GM21619 (cell line): Measurements from ENCODE around the gene CEP72.
"Not testable (repeated sequence)": the region's sequence is repeated elsewhere in the genome, so short reads cannot be mapped to it uniquely, and the experiment has no call there.

Source experiments
- ATAC-seq: cut with Tn5 transposase; IDR thresholded peaks from one replicate; pipeline ENCODE4 v1.9.1; 2021; ENCODE audit not compliant: unreplicated experiment

Gene CEP72

DNA sequence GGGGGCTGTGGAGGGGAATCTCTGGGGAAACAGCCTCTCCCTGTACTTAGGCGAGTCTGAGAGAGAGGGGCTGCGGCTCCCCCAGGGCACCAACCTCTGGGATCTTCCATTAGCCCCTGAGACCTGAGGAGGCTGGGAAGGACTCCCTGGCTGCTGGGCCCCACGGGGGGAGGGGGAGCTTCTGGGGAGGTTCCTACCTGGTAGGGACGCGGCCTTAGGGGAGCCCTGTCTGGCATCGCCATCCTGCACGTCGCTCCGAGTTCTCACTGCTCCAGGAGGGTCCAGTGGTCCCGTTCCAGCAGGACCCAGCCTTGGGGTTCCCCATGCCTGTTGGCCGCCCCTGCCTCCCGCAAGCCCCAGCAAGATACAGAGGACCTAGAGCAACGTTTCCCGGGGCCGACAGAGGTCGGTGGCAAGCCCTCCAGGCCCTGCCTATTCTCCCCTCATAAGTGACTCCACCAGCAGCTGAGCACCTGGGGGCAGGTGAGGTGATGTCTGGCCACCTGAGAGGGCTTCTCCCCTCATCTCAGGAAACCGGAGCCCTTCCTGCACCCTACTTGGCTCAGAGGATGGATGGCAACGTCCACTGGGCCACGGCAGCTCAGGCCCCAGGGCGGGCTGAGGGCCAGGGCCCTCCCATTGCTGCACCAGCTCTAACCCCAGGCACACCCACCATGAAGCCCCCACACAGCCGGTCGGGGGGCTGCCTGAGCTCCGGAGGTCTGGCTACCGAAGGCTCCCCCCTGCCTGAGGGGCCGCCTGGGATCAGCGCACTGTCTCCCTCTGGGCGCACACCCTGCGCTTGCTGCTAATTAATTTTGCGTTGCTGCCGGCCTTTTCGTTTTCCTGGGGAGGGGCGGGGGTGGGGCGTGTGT, 58.5 kb downstream of the CEP72 start:
- ATAC-seq: no peak

DNA sequence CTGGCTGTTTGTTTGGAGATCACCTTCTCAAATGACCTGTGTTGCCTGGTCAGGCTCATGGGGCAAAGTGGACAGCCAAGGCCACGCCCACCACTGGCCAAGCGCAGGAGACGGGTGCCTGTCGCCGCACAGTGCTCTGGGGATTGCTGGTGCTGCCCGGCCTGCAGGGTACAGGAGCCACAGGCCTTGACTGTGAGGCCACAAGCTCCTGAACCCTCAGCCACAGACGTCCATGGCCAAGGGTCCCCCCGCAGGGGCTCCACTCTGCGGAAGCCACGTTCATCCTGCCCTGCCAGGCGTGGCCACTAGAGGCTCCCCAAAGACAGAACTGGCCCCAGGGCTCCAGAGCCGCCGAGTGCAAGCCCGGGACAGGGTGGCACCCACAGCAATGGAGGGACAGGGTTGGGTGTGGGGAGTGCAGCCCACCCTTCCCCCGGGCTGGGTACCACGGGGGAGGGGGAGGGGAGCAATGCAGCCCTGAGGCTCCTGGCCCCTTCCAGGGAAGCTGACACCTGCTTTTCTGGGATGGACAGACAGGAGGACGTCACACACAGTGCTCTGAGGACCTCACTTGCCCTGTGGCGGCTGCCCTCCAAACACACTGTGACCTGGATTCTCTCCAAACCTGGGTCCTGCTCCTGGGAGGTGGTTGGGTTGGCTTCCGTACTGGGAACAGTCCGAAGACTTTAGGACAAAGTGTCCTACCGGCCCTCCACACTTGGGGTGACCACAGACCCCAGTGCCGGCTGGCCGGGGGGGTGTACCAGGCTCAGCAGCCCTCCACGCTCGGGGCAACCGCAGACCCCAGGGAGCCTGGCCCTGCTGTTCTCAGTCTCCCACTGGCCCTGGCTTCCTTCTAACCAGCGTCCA, 59.6 kb downstream of the CEP72 start:
- ATAC-seq: peak; percentile 56

DNA sequence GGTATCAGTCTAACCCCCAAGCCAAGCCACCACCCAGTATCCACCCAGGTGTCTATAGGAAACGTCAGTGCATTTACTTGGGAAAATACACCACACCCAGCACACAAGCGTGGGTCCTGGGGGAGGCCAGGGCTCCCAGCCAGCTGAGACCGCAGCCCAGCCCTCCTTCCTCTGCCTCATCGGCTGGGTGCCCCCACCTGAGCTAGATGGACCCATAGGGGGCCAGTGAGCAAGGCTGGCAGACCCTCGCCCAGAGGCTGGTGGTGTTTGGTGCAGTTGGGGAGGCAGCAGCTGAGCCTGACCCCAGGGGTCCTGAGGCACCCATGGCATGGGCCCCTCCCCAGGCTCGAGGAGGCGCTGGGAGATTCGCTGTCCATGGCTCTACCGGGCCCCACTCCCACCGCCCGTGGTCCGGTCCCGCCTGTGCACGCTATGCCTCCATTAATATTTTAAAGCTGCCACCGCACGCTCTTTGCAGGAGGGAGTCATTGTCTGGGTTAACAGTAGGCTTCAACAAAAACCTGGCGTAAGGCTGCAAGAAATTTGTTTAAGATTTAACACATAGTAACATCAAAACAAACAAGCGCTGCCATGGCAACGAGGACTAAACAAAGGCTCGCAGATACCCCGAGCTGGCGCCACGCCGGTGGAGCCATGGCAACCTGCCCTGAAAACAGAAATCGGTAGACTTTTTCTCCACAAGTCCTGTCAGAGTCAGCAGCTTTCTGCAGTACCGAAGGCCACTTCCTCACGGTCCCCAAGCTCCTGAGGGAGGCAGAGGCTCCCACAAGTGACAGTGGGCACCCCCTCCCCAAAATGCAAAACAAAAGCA, 60.4 kb downstream of the CEP72 start:
- no peak for ATAC-seq

GRCh38 chr5:673161-673830, 61.2 kb downstream of the CEP72 start:
- no peak for ATAC-seq

DNA sequence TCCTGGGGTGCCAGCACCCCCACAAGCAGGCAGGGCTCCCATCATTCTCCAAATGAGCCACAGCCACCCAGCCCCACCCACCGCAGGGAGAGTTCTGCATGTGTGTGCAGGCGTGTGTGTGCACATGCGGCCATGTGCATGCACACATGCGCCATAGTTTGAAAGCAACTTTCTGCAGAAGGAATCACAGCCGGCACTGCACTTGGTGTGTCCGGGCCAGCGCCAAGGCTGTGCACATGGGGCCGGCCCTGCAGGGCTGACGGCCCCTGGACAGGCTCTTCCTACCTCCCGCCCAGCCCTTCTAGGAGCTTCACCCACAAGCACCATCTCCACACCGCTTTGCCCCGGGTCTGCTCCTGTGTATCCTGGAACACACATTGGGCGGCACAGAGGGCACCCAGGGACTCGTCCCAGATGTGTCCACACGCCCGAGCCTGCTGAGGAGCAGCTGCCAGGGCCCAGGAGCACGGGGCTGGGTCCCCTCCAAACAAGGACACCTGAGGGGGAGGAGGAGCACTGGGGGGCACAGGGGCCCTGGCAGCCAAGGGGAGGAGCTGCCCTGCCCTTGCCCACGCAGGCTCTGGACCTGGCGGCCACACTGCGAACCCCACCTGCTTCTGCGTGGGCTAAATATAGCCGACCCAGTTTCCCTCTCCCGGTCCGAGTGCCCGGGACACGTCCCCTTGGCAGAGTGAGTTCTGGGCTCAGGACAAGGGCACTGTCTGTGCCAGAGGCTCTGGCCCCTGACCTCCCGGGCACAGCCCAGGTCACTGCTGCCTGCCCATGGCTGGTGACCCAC, 61.9 kb downstream of the CEP72 start:
- ATAC-seq: no peak

- no peak for ATAC-seq
Measured at GRCh38 chr5:674630-675011, 62.5 kb downstream of the CEP72 start.

- ATAC-seq: no peak
Measured at GRCh38 chr5:675111-675870, 63.2 kb downstream of the CEP72 start.

DNA sequence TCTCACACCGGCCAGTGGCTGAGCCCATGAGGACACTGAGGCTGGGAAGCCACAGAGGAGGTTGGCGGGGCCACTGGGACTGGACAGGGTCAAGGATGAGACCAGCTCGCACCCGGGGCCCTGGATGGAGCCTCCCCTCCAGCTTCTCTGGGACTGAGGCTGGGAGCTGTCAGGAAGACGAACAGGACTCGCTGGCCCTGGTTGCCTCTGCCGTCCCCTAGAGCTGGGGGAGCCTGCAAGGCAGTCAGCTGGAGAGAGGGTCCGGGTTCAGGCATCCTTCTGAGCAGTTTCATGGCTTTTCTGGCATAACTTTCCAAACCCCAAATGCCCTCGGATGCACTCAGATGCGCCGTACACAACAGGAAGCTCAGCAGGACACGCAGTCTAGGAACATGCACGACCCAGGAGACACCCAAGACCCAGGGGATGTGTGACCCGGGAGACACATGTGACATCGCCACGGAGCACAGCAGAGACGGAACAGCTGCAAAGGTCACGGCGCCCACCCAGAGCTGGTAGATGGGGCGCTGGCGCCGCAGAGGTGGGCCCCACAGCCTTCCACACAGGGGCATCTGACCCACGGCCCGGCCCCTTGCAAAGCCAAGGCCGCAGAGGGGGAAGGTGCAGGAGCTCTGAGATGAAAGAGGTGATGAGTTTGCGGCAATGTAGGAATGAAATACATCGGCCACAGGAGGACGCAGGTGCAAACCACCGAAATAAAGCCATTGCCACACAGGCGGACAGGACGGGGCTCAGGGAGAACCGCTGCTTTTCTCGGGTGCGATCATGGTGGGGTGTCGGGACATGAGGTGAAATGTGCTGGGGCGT, 63.9 kb downstream of the CEP72 start:
- ATAC-seq: no peak

DNA sequence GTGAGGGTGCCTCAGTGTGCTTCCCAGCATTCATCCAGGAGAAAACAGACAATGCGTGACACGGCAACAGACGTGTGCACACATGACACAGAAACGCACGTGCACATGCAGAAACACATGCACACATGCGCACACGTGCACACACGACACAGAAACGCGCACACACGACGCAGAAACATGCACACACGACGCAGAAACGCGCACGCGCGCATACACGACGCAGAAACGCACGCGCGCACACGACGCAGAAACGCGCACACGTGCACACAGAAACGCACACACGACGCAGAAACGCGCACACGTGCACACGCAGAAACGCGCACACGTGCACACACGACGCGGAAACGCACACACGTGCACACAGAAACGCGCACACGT, 64.5 kb downstream of the CEP72 start:
- ATAC-seq: no peak

- ATAC-seq: no peak
Measured at GRCh38 chr5:677131-678101, 65.3 kb downstream of the CEP72 start.

DNA sequence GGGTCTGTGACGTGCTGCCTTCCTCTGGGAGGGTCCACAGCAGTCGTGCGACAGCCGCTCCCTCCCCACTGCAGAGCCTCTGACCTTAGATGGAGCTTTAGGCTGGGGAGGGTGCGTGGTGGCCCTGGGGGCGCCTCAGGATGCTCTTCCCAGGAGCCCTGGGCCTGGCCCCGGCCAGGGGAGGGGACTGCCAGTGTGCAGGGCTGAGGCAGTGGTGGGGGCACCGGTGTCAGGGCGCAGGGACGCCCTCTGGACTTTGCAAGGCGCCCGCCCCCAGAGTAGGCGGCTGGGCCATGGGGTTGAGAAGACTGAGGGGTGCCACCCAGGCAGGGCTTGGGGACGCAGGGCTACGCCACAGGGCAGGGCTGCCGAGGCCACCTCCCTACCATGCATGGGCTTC, 66.4 kb downstream of the CEP72 start:
- ATAC-seq: not testable (repeated sequence)

- ATAC-seq: not testable (repeated sequence)
Measured at GRCh38 chr5:679166-679895, 67.2 kb downstream of the CEP72 start.

DNA sequence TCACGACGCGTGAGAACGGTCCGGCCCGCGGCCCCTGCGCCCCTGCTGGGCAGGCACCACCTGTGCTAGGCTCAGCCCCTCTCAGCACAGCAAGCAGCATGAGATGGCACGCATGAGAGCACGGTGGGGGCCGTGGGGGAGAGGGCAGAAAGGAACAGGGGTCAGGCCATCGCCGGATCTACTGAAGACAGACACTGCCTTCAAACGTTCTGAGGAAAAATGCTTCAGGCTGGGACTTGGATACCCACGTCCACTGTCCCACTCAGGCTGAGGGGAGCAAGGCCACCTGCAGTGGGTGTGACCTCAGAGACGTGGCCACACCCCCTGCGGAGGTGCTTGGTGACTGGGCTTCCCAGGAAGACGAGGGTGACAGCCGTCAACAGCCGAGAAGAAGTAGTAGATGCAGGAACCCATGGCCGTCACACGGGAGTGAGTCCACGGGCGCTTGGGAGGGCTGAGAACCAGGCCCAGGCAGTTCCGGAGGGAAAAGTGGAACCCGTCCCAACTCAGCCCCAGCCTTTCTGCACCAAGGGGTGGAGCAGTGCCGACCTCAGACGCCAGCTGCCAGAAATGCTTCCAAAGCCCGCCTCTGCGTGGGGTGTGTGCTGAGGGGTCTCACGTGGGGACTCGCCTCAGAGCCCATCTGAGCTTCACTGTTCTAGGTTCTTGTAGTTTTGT, 68.1 kb downstream of the CEP72 start:
- not testable (repeated sequence) for ATAC-seq

DNA sequence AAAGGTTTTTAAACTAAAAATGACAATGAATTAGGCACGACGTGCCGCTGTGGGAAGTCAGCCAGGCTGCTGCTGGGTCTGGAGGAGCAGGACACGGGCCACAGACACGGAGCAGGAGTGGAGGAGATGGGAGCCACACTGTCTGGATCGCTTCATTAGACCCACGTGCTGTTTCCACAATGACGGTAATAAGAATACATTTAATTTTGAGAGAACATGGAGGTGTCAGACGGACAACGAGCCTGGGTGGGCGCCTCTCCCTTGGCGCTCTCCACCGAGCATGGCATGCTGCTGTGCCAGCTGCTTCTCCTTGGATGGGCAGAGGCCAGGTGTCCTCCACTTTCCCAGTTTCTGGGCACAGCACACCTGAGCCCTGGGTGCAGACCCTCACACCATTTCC, 68.7 kb downstream of the CEP72 start:
- ATAC-seq: not testable (repeated sequence)

DNA sequence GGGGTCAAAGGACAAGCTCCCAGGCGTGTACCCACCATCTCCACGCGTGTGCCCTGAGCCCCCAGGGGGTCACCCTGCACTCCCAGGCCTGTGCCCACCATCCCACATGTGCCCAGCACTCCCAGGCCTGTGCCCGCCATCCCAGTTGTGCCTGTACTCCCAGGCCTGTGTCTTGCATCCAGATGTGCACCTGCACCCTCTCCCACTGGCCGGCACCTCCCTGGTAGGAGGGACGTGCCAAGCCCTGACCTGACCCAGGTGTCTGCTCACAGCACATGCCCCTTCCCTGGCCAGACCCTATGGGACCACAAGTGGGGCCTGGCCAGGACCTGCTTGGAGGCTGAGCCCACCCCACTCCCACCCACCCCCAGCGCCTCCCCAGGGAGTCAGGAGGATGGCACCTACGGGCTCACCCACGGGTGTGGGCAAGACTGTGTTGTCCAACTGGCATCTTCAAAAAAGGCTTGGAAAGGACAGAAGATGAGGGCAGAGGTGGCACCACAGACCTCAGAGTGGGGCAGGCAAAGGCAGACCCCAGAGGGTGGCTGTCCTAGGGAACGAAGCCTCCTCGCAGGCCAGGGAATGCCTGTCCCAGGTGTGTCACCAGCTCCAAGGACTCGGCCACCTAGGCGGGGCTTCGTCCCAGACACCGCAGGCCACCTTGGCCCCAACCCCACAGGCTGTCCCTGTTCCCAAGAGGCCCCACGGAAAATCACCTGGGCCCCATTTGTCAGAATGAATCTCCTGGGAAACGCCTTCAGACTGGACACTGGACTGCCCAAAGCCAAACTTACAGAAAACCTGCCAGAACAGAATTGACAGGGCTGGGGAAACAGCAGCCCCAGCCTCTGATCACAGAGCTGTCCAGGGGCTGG, 69.4 kb downstream of the CEP72 start:
- ATAC-seq: not testable (repeated sequence)
